Smooth muscle cell (in vitro differentiated cells): ENCODE measurements around the gene FBLN2. TPM values are rescaled to one million over a fixed set of nuclear protein-coding genes. Genes with fewer than 3 reads are reported as not detected.

Experiments
- DNase-seq: peaks from one replicate; lab custom pipeline; 2025; ENCODE audit not compliant: unreplicated experiment; lab: John Stamatoyannopoulos, UW
- H2AFZ ChIP-seq: fragments of 200-600 bp; sonication (generic); 2 replicates; pipeline ENCODE4 v1.6.0; 2016; ENCODE audit warnings: antibody characterized with exemption, low read depth, mild to moderate bottlenecking
- H3F3A ChIP-seq: fragments of 200-600 bp; sonication (generic); 2 replicates; pipeline ENCODE4 v1.6.0; 2017; ENCODE audit warnings: antibody characterized with exemption, low read depth
- H3K27ac ChIP-seq: fragments of 200-600 bp; sonication (generic); 2 replicates; pipeline ENCODE4 v1.5.1; 2016; ENCODE audit warnings: low read depth, mild to moderate bottlenecking
- H3K27me3 ChIP-seq: fragments of 200-600 bp; sonication (generic); 2 replicates; pipeline ENCODE4 v1.6.1; 2016; ENCODE audit warnings: low read depth, mild to moderate bottlenecking
- H3K36me3 ChIP-seq: fragments of 200-600 bp; sonication (generic); 2 replicates; pipeline ENCODE4 v1.5.1; 2016; ENCODE audit warnings: low read depth
- H3K4me1 ChIP-seq: fragments of 200-600 bp; sonication (generic); 2 replicates; pipeline ENCODE4 v1.5.1; 2016; ENCODE audit warnings: low read depth
- H3K4me2 ChIP-seq: fragments of 200-600 bp; sonication (generic); 2 replicates; pipeline ENCODE4 v1.6.0; 2016; ENCODE audit warnings: mild to moderate bottlenecking
- H3K4me3 ChIP-seq: fragments of 200-600 bp; sonication (generic); 2 replicates; pipeline ENCODE4 v1.5.1; 2016; ENCODE audit warnings: mild to moderate bottlenecking
- H3K79me2 ChIP-seq: fragments of 200-600 bp; sonication (generic); 2 replicates; pipeline ENCODE4 v1.6.0; 2016; ENCODE audit warnings: low read depth, mild to moderate bottlenecking
- H3K9ac ChIP-seq: fragments of 200-600 bp; sonication (generic); 2 replicates; pipeline ENCODE4 v1.6.0; 2016; ENCODE audit warnings: low read depth
- H3K9me3 ChIP-seq: fragments of 200-600 bp; sonication (generic); replicated peaks from 2 replicates; pipeline ENCODE4 v1.5.1; 2016; ENCODE audit warnings: low read depth
- H4K20me1 ChIP-seq: fragments of 200-600 bp; sonication (generic); 2 replicates; pipeline ENCODE4 v1.6.0; 2016; ENCODE audit warnings: low read depth
- WGBS: methylation state at CpG from one replicate; pipeline ENCODE4 v1.1.7; 2016; ENCODE audit warnings: low lambda C conversion rate; 5-methylcytosine and 5-hydroxymethylcytosine counted together
- polyA plus RNA-seq: library from polyadenylated mRNA; unstranded; fragments of >200 nt; fragmentation: Nextera tagmentation; extraction: Ambion mirVana; gene quantifications from 2 replicates; pipeline ENCODE4 v1.2.1, GENCODE V29; 2016
- total RNA-seq: library from RNA; depleted of rRNA; stranded (reverse); fragments of >200 nt; gene quantifications from 2 replicates; pipeline ENCODE4 v1.2.3, GENCODE V29; 2014
- TF ChIP-seq, protein P1 (sequence below): fragments of 200-600 bp; sonication (generic); IDR thresholded peaks from 2 replicates; pipeline ENCODE4 v1.5.1; 2017; ENCODE audit warnings: borderline replicate concordance, mild to moderate bottlenecking, antibody characterized with exemption; ENCODE audit not compliant: insufficient read depth, poor library complexity, severe bottlenecking

The FBLN2 gene
- total and polyA plus RNA-seq, 2 experiments from 2014 or later = 159 to 390 TPM

DNA sequence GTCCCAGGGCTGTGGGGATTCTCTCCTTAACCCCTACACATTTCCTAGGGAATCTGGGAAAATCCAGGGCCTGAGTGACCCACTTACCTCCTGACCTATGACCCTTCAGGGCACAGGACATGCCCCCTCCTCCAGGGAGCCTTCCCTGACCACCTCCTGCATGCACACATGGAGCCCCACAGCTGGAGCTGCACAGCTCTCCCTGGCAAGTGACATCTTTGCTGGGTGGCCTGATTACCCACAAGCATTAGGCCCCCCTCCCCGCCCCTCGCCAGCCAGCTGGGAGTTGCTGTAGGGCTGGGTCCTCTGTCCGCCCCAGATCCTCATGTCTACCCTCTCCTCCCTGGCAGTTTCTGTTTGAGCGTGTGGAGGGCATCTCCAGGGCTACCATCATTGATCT, 47.4 kb upstream of the FBLN2 start:
- 100% methylated on average over 4 of the region's 4 CpGs for WGBS
- TF ChIP-seq, protein P1, sequence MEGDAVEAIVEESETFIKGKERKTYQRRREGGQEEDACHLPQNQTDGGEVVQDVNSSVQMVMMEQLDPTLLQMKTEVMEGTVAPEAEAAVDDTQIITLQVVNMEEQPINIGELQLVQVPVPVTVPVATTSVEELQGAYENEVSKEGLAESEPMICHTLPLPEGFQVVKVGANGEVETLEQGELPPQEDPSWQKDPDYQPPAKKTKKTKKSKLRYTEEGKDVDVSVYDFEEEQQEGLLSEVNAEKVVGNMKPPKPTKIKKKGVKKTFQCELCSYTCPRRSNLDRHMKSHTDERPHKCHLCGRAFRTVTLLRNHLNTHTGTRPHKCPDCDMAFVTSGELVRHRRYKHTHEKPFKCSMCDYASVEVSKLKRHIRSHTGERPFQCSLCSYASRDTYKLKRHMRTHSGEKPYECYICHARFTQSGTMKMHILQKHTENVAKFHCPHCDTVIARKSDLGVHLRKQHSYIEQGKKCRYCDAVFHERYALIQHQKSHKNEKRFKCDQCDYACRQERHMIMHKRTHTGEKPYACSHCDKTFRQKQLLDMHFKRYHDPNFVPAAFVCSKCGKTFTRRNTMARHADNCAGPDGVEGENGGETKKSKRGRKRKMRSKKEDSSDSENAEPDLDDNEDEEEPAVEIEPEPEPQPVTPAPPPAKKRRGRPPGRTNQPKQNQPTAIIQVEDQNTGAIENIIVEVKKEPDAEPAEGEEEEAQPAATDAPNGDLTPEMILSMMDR = no peak
- DNase-seq = no peak
- H2AFZ ChIP-seq = no peak overlapping the region
- H3K9ac ChIP-seq = no peak overlapping the region
- no peaks in the 10 kb centered on the region for H3K36me3 ChIP-seq
- no peaks in the 10 kb centered on the region for H3K27me3 ChIP-seq
- H3K4me1 ChIP-seq = no peaks in the 10 kb centered on the region
- no peak overlapping the region for H3K4me3 ChIP-seq
- no peaks in the 10 kb centered on the region for H4K20me1 ChIP-seq
- no peaks in the 10 kb centered on the region for H3F3A ChIP-seq
- no peak overlapping the region for H3K27ac ChIP-seq
- no peak overlapping the region for H3K4me2 ChIP-seq
- no peaks in the 10 kb centered on the region for H3K79me2 ChIP-seq
- no peaks in the 10 kb centered on the region for H3K9me3 ChIP-seq

DNA sequence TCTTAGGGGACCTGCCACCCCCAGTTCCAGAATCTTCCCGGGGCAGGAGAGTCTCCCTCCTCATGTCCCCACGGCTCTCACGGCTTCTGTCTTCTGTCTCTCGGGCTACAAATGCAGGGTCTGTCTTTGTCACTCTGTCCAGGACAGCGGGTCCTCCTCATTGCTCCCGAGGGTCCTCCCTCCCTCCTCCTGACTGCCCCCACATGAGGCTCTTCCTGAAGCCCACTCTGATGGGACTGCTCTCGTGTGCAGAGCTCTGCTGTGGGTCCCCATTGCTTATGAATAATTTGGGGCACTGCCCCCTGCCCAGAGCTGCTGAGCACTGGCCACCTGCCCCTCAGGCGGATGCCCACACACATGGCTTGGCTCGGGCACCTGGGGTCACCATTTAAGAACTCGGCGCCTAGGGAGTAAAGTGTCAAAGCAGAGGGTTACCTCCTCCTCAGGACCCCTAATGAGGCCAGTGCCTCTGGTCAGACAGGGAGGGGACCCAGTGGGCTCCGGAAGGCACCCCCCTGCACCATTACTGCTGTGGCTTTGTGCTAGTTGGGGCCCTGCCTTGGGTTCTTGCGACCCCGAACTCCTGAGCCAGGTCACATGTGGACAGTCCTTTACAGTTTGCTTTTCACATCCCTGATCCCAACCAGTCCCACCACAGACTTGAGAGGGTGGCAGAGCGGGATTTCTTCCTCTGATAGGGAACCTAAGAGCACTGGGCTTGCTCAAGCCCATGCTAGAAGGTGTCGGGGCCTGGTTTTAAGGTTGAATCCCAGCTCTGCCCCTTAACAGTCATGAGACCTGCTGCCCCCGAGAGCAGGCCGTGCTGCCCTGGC, 46.8 kb upstream of the FBLN2 start:
- no peaks in the 10 kb centered on the region for H3K79me2 ChIP-seq
- no peaks in the 10 kb centered on the region for H4K20me1 ChIP-seq
- H3K4me3 ChIP-seq = no peak overlapping the region
- H3K9me3 ChIP-seq = no peaks in the 10 kb centered on the region
- no peak overlapping the region for H3K4me2 ChIP-seq
- no peak overlapping the region for H3K27ac ChIP-seq
- no peaks in the 10 kb centered on the region for H3K36me3 ChIP-seq
- no peaks in the 10 kb centered on the region for H3K4me1 ChIP-seq
- H2AFZ ChIP-seq = no peak overlapping the region
- 97% methylated on average over 18 of the region's 18 CpGs for WGBS
- H3K9ac ChIP-seq = no peak overlapping the region
- no peak for DNase-seq
- H3K27me3 ChIP-seq = no peaks in the 10 kb centered on the region
- TF ChIP-seq, protein P1 = no peak
- H3F3A ChIP-seq = peaks cover 4% of the 10 kb centered on the region

DNA sequence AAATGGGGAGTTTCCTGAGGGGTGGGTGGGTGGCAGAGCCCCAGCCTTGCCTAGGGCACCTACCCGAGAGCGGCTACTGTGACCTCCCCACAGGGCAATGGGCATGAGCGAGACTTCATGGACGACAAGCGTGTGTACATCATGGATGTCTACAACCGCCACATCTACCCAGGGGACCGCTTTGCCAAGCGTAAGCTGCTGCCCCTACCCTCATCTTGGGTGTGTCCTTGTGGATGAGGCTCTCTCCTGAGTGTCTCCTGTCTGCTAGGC, 46.2 kb upstream of the FBLN2 start:
- no peaks in the 10 kb centered on the region for H4K20me1 ChIP-seq
- 98% methylated on average over 8 of the region's 8 CpGs for WGBS
- TF ChIP-seq, protein P1 = no peak
- H3K4me3 ChIP-seq = no peak overlapping the region
- no peaks in the 10 kb centered on the region for H3K27me3 ChIP-seq
- H3K79me2 ChIP-seq = no peaks in the 10 kb centered on the region
- no peak overlapping the region for H2AFZ ChIP-seq
- H3K4me1 ChIP-seq = peaks cover 2% of the 10 kb centered on the region
- no peaks in the 10 kb centered on the region for H3K36me3 ChIP-seq
- H3F3A ChIP-seq = peaks cover 5% of the 10 kb centered on the region
- no peak overlapping the region for H3K27ac ChIP-seq
- no peak for DNase-seq
- no peaks in the 10 kb centered on the region for H3K9me3 ChIP-seq
- no peak overlapping the region for H3K9ac ChIP-seq
- no peak overlapping the region for H3K4me2 ChIP-seq
